ENCODE results near the gene COL16A1. TPM values are rescaled to one million over a fixed set of nuclear protein-coding genes. Genes with fewer than 3 reads are reported as not detected.

COL16A1 gene
- polyA plus RNA-seq, 3 donors from 2014 or later: not detected

GRCh38 chr1:31628931-31629556, 74.8 kb downstream of the COL16A1 start:
- H3K4me1 Mint-ChIP-seq: no peaks in the 10 kb centered on the region
- no peak for DNase-seq
- no peaks in the 10 kb centered on the region for H3K9me3 Mint-ChIP-seq
- H3K36me3 Mint-ChIP-seq: peaks cover 10 to 27% (median 13%) of the 10 kb centered on the region in 3 donors
- H3K27ac Mint-ChIP-seq: peak overlapping the region in 1 of 6 donors; percentile 34
- no peak overlapping the region for H3K4me3 Mint-ChIP-seq
- peaks cover 0 to 1% (median 1%) of the 10 kb centered on the region in 3 donors for H3K27me3 Mint-ChIP-seq (ENCODE audit: low read depth in 3 of 3)

- Mint-ChIP-seq H3K4me3 (no peak overlapping the region), H3K36me3 (peaks cover 7 to 27% (median 13%) of the 10 kb centered on the region in 3 donors), H3K27me3 (ENCODE audit: low read depth in 3 of 3) (peaks cover 0 to 1% (median 1%) of the 10 kb centered on the region in 3 donors), H3K4me1 (peaks cover 0 to 3% of the 10 kb centered on the region in 2 donors), H3K27ac (no peak overlapping the region), H3K9me3 (no peaks in the 10 kb centered on the region)
- DNase-seq: no peak
Observed at GRCh38 chr1:31627930-31628559, 75.8 kb downstream of the COL16A1 start.

- H3K4me3 Mint-ChIP-seq: no peak overlapping the region
- H3K9me3 Mint-ChIP-seq: no peaks in the 10 kb centered on the region
- no peak overlapping the region for H3K27ac Mint-ChIP-seq
- peaks cover 0 to 3% of the 10 kb centered on the region in 2 donors for H3K4me1 Mint-ChIP-seq
- H3K36me3 Mint-ChIP-seq: peaks cover 7 to 27% (median 13%) of the 10 kb centered on the region in 3 donors
- no peak for DNase-seq
- peaks cover 0 to 1% (median 0%) of the 10 kb centered on the region in 3 donors for H3K27me3 Mint-ChIP-seq (ENCODE audit: low read depth in 3 of 3)
Observed at GRCh38 chr1:31627301-31627929, 76.4 kb downstream of the COL16A1 start.

GRCh38 chr1:31626223-31627207, 77.3 kb downstream of the COL16A1 start:
- no peak for DNase-seq
- Mint-ChIP-seq H3K36me3 (peaks cover 7 to 24% (median 13%) of the 10 kb centered on the region in 3 donors), H3K27ac (no peak overlapping the region), H3K4me1 (peaks cover 7 to 9% of the 10 kb centered on the region in 2 donors), H3K27me3 (ENCODE audit: low read depth in 3 of 3) (peaks cover 0 to 1% (median 0%) of the 10 kb centered on the region in 3 donors), H3K4me3 (no peak overlapping the region), H3K9me3 (no peaks in the 10 kb centered on the region)

GRCh38 chr1:31625561-31626222, 78.1 kb downstream of the COL16A1 start:
- Mint-ChIP-seq H3K4me3 (no peak overlapping the region), H3K27ac (peak overlapping the region in 1 of 6 donors; percentile 22), H3K4me1 (peaks cover 8 to 9% of the 10 kb centered on the region in 2 donors), H3K27me3 (ENCODE audit: low read depth in 3 of 3) (peaks cover 0 to 1% (median 0%) of the 10 kb centered on the region in 3 donors), H3K9me3 (no peaks in the 10 kb centered on the region), H3K36me3 (peaks cover 4 to 24% (median 13%) of the 10 kb centered on the region in 3 donors)
- DNase-seq: no peak

- Mint-ChIP-seq H3K9me3 (no peaks in the 10 kb centered on the region), H3K27me3 (ENCODE audit: low read depth in 3 of 3) (peaks cover 0 to 1% (median 0%) of the 10 kb centered on the region in 3 donors)
- no peak for DNase-seq
Observed at GRCh38 chr1:31624731-31625514, 78.9 kb downstream of the COL16A1 start.

GRCh38 chr1:31624309-31624708, 79.5 kb downstream of the COL16A1 start:
- peaks cover 0 to 1% (median 0%) of the 10 kb centered on the region in 3 donors for H3K27me3 Mint-ChIP-seq (ENCODE audit: low read depth in 3 of 3)
- H3K36me3 Mint-ChIP-seq: peaks cover 0 to 13% (median 3%) of the 10 kb centered on the region in 3 donors
- DNase-seq: no peak
- H3K27ac Mint-ChIP-seq: no peak overlapping the region
- no peak overlapping the region for H3K4me3 Mint-ChIP-seq
- no peaks in the 10 kb centered on the region for H3K9me3 Mint-ChIP-seq
- peaks cover 8 to 9% of the 10 kb centered on the region in 2 donors for H3K4me1 Mint-ChIP-seq

More at GRCh38 chr1:31624731-31625514, 78.9 kb downstream of the COL16A1 start:
- H3K27ac Mint-ChIP-seq: no peak overlapping the region
- no peak overlapping the region for H3K4me3 Mint-ChIP-seq
- H3K36me3 Mint-ChIP-seq: peaks cover 4 to 19% (median 9%) of the 10 kb centered on the region in 3 donors
- peaks cover 8 to 9% of the 10 kb centered on the region in 2 donors for H3K4me1 Mint-ChIP-seq

- H3K27ac Mint-ChIP-seq: no peak overlapping the region
- peaks cover 0 to 4% (median 0%) of the 10 kb centered on the region in 3 donors for H3K36me3 Mint-ChIP-seq
- peaks cover 8 to 9% of the 10 kb centered on the region in 2 donors for H3K4me1 Mint-ChIP-seq
- H3K27me3 Mint-ChIP-seq (ENCODE audit: low read depth in 3 of 3): peaks cover 0 to 4% (median 1%) of the 10 kb centered on the region in 3 donors
- no peak for DNase-seq
- H3K4me3 Mint-ChIP-seq: no peak overlapping the region
- H3K9me3 Mint-ChIP-seq: no peaks in the 10 kb centered on the region
Observed at GRCh38 chr1:31623365-31623764, 80.5 kb downstream of the COL16A1 start.

GRCh38 chr1:31621847-31622730, 81.7 kb downstream of the COL16A1 start:
- Mint-ChIP-seq H3K27me3 (ENCODE audit: low read depth in 3 of 3) (peaks cover 1 to 6% (median 3%) of the 10 kb centered on the region in 3 donors), H3K27ac (no peak overlapping the region), H3K4me3 (no peak overlapping the region), H3K4me1 (peaks cover 11 to 14% of the 10 kb centered on the region in 2 donors), H3K9me3 (no peaks in the 10 kb centered on the region), H3K36me3 (peaks cover 0 to 3% (median 0%) of the 10 kb centered on the region in 3 donors)
- DNase-seq: no peak

- H3K27me3 Mint-ChIP-seq (ENCODE audit: low read depth in 3 of 3): peaks cover 1 to 11% (median 9%) of the 10 kb centered on the region in 3 donors
- no peaks in the 10 kb centered on the region for H3K9me3 Mint-ChIP-seq
- peaks cover 13 to 15% of the 10 kb centered on the region in 2 donors for H3K4me1 Mint-ChIP-seq
- no peak for DNase-seq
- H3K36me3 Mint-ChIP-seq: no peaks in the 10 kb centered on the region
- no peak overlapping the region for H3K27ac Mint-ChIP-seq
- no peak overlapping the region for H3K4me3 Mint-ChIP-seq
Observed at GRCh38 chr1:31621498-31621820, 82.4 kb downstream of the COL16A1 start.

GRCh38 chr1:31620631-31621497, 83.0 kb downstream of the COL16A1 start:
- Mint-ChIP-seq H3K27ac (no peak overlapping the region), H3K36me3 (no peaks in the 10 kb centered on the region), H3K4me3 (no peak overlapping the region), H3K9me3 (no peaks in the 10 kb centered on the region), H3K4me1 (peaks cover 13 to 15% of the 10 kb centered on the region in 2 donors), H3K27me3 (ENCODE audit: low read depth in 3 of 3) (peaks cover 4 to 13% (median 12%) of the 10 kb centered on the region in 3 donors)
- no peak for DNase-seq

All from immature natural killer cell (primary cell).